B cell (primary cell): Measurements from ENCODE around the gene NF2. TPM values are rescaled to one million over a fixed set of nuclear protein-coding genes. Genes with fewer than 3 reads are reported as not detected.
"Not testable (repeated sequence)": the region's sequence is repeated elsewhere in the genome, so short reads cannot be mapped to it uniquely, and the experiment has no call there.

ENCODE experiments used
- ATAC-seq: fragments of 200-7000 bp; cut with Tn5 transposase; one replicate; pipeline ENCODE4 v1.10.0; 2021; ENCODE audit warnings: low read depth, mild to moderate bottlenecking, moderate number of reproducible peaks, moderate library complexity
- CTCF ChIA-PET: fragments of 350-600 bp; sonication (Branson Sonifier 250); formaldehyde crosslinking; loops from one replicate; lab custom pipeline; 2021; ENCODE audit warnings: antibody characterized with exemption, inconsistent platforms; lab: Charles Lee
- POLR2A ChIA-PET: fragments of 350-600 bp; sonication (Branson Sonifier 250); formaldehyde crosslinking; loops from one replicate; lab custom pipeline; 2021; ENCODE audit warnings: antibody characterized with exemption; lab: Charles Lee
- DNase-seq: peaks from one replicate; pipeline ENCODE4 v3.0.0; 2013
- H2AFZ ChIP-seq: 2 replicates; pipeline ENCODE4 v1.6.1; 2012; ENCODE audit warnings: mild to moderate bottlenecking, low read depth, low read length; ENCODE audit not compliant: insufficient read depth, poor library complexity, severe bottlenecking
- H3K27ac ChIP-seq, 2 donors: 1 replicate in 1 of 2; 2 replicates in 1 of 2; pipeline ENCODE4 v1.5.1; 2012 to 2013; ENCODE audit warnings: low read length in 2 of 2, mild to moderate bottlenecking in 2 of 2, moderate library complexity in 1 of 2
- H3K27me3 ChIP-seq, 4 experiments: fragments of 200-600 bp in 1 of 4; sonication (generic) in 1 of 4; replicated peaks in 1 of 4; 1 replicate in 2 of 4; 2 replicates in 2 of 4; pipeline versions ENCODE4 v1.6.1 to v1.7.0; 2013 to 2016; ENCODE audit warnings: low read length in 3 of 4, mild to moderate bottlenecking in 2 of 4, mixed read lengths in 1 of 4, moderate library complexity in 1 of 4; ENCODE audit not compliant: insufficient read depth in 4 of 4, control insufficient read depth in 3 of 4; ENCODE audit errors: control extremely low read depth in 1 of 4
- H3K36me3 ChIP-seq, 2 experiments: replicated peaks in 1 of 2; 1 replicate in 1 of 2; 2 replicates in 1 of 2; pipeline versions ENCODE4 v1.6.1 to v1.7.1; 2013; ENCODE audit warnings: low read length in 1 of 2; ENCODE audit not compliant: insufficient read depth in 2 of 2, control insufficient read depth in 1 of 2; ENCODE audit errors: control extremely low read depth in 1 of 2, extremely low read depth in 1 of 2
- H3K4me1 ChIP-seq, 2 donors: fragments of 200-600 bp in 1 of 2; sonication (generic) in 1 of 2; 1 replicate in 1 of 2; 2 replicates in 1 of 2; pipeline versions ENCODE4 v1.5.1 to v1.6.1; 2013 to 2017; ENCODE audit warnings: low read length in 2 of 2; ENCODE audit not compliant: control insufficient read depth in 2 of 2, insufficient read depth in 2 of 2
- H3K4me2 ChIP-seq: replicated peaks from 2 replicates; pipeline ENCODE3; 2012; ENCODE audit warnings: mild to moderate bottlenecking, low read depth, low read length; ENCODE audit not compliant: poor library complexity, severe bottlenecking
- H3K4me3 ChIP-seq, 5 experiments: fragments of 200-600 bp in 1 of 5; sonication (generic) in 1 of 5; 1 replicate in 3 of 5; 2 replicates in 2 of 5; pipeline versions ENCODE4 v1.5.1 to v1.7.0; 2011 to 2016; ENCODE audit warnings: low read length in 4 of 5, mild to moderate bottlenecking in 4 of 5, low read depth in 2 of 5, control low read depth in 1 of 5, moderate library complexity in 1 of 5; ENCODE audit not compliant: insufficient read depth in 1 of 5; ENCODE audit errors: control extremely low read depth in 1 of 5, extremely low read depth in 1 of 5
- H3K79me2 ChIP-seq: fragments of 200-600 bp; sonication (generic); one replicate; pipeline ENCODE4 v1.6.0; 2016; ENCODE audit warnings: low read length; ENCODE audit not compliant: control insufficient read depth, insufficient read depth
- H3K9ac ChIP-seq: fragments of 200-600 bp; sonication (generic); 2 replicates; pipeline ENCODE4 v1.6.1; 2017; ENCODE audit warnings: mild to moderate bottlenecking, low read length, moderate library complexity
- H3K9me3 ChIP-seq, 3 donors: one replicate each; pipeline versions ENCODE4 v1.6.1 to v1.7.1; 2013; ENCODE audit warnings: low read length in 2 of 3; ENCODE audit not compliant: control insufficient read depth in 2 of 3, insufficient read depth in 1 of 3; ENCODE audit errors: control extremely low read depth in 1 of 3
- H4K20me1 ChIP-seq: 2 replicates; pipeline ENCODE4 v1.6.0; 2012; ENCODE audit warnings: mild to moderate bottlenecking, low read length; ENCODE audit not compliant: insufficient read depth, control insufficient read depth, poor library complexity, severe bottlenecking
- H3K27ac Mint-ChIP-seq: one replicate; pipeline ENCODE4 v1.8.0; 2021; ENCODE audit warnings: mixed read lengths
- H3K27me3 Mint-ChIP-seq: one replicate; pipeline ENCODE4 v1.8.0; 2021; ENCODE audit warnings: mixed read lengths
- H3K4me1 Mint-ChIP-seq: one replicate; pipeline ENCODE4 v1.8.0; 2021; ENCODE audit warnings: mixed read lengths
- H3K4me3 Mint-ChIP-seq: one replicate; pipeline ENCODE4 v1.8.0; 2021; ENCODE audit warnings: mixed read lengths
- H3K9me3 Mint-ChIP-seq: one replicate; pipeline ENCODE4 v1.8.0; 2022; ENCODE audit warnings: mixed read lengths; ENCODE audit not compliant: insufficient read depth
- CTCF ChIP-seq: fragments of 200-600 bp; IDR thresholded peaks from one replicate; pipeline ENCODE4 v1.8.0; 2022; ENCODE audit warnings: antibody characterized with exemption, mild to moderate bottlenecking
- EZH2 ChIP-seq: IDR thresholded peaks from 2 replicates; pipeline ENCODE4 v1.6.1; 2012; ENCODE audit warnings: borderline replicate concordance, low read depth, mild to moderate bottlenecking, moderate library complexity, low read length; ENCODE audit not compliant: insufficient read depth, poor library complexity, severe bottlenecking
- WGBS: methylation state at CpG from one replicate; pipeline ENCODE4 v1.1.5; 2013; ENCODE audit warnings: missing lambda C conversion rate; ENCODE audit not compliant: insufficient coverage; 5-methylcytosine and 5-hydroxymethylcytosine counted together
- intact Hi-C: fragments of 100-400 bp; cut with micrococcal nuclease; formaldehyde crosslinking; loops from one replicate; pipeline ENCODE4 v1.10.0; 2022
- polyA plus RNA-seq: library from polyadenylated mRNA; depleted of rRNA; stranded (reverse); fragments of >200 nt; gene quantifications from 2 replicates; pipeline ENCODE4 v1.2.3, GENCODE V29; 2012
- total RNA-seq, 2 donors: library from RNA; stranded (reverse); fragments of 120-200 nt in 1 of 2; gene quantifications; 1 replicate in 1 of 2; 2 replicates in 1 of 2; pipeline versions ENCODE4 v1.2.3 to v1.2.4, GENCODE V29; 2013 to 2022

NF2 gene
- total and polyA plus RNA-seq, 2 donors (not counting 1 experiment from before 2014, with no cell fraction given): 9.4 to 26.6 TPM

GRCh38 chr22:29587938-29588699 is 15.3 kb upstream of the NF2 start:
- peaks cover 0 to 3% of the 10 kb centered on the region in 2 donors for H3K4me1 ChIP-seq
- Mint-ChIP-seq H3K27me3 (no peaks in the 10 kb centered on the region), H3K4me1 (peaks cover 4% of the 10 kb centered on the region), H3K9me3 (no peaks in the 10 kb centered on the region), H3K4me3 (no peak overlapping the region), H3K27ac (no peak overlapping the region)
- TF ChIP-seq EZH2: no peak
- TF ChIP-seq CTCF: no peak
- H3K9me3 ChIP-seq: no peaks in the 10 kb centered on the region
- H3K36me3 ChIP-seq: no peaks in the 10 kb centered on the region
- H3K79me2 ChIP-seq: no peaks in the 10 kb centered on the region
- H4K20me1 ChIP-seq: no peaks in the 10 kb centered on the region
- intact Hi-C loops: loop anchor here (10.0 kb wide), 1 partner anchor 703 kb away; the partner anchor contains the start of gene ZNRF3
- DNase-seq (no peak), ATAC-seq (no peak)
- ChIA-PET CTCF (interaction anchor here (0.6 to 4.3 kb wide), 10 partner anchors 9 to 1572 kb away, joined by 3 to 24 read pairs (median 4); partner anchors contain the start of gene RNF185), POLR2A (no interaction called here)
- H3K4me2 ChIP-seq: no peak overlapping the region
- H3K9ac ChIP-seq: no peak overlapping the region
- no peaks in the 10 kb centered on the region for H3K27me3 ChIP-seq
- H3K4me3 ChIP-seq: no peak overlapping the region
- no peak overlapping the region for H2AFZ ChIP-seq
- no peak overlapping the region for H3K27ac ChIP-seq
- 80% methylated on average over 7 of the region's 9 CpGs for WGBS

- DNase-seq: no peak
- Histone ChIP-seq H4K20me1 (no peaks in the 10 kb centered on the region), H3K4me2 (no peak overlapping the region), H3K36me3 (no peaks in the 10 kb centered on the region), H3K9ac (no peak overlapping the region), H3K27me3 (no peaks in the 10 kb centered on the region), H3K79me2 (no peaks in the 10 kb centered on the region), H3K9me3 (peaks cover 0 to 3% (median 0%) of the 10 kb centered on the region in 3 donors), H3K4me3 (no peak overlapping the region), H3K4me1 (peaks cover 0 to 3% of the 10 kb centered on the region in 2 donors), H3K27ac (no peak overlapping the region), H2AFZ (no peak overlapping the region)
- WGBS: 100% methylated on average over 2 of the region's 4 CpGs
- Mint-ChIP-seq H3K27me3 (no peaks in the 10 kb centered on the region), H3K27ac (no peak overlapping the region), H3K4me3 (no peak overlapping the region), H3K9me3 (no peaks in the 10 kb centered on the region), H3K4me1 (peaks cover 6% of the 10 kb centered on the region)
- no peak for TF ChIP-seq CTCF
- TF ChIP-seq EZH2: no peak
- intact Hi-C loops: no loop called here
- CTCF ChIA-PET: no interaction called here
- POLR2A ChIA-PET: interaction anchor here (0.7 kb wide), 1 partner anchor 72 kb away, joined by 3 read pairs; no protein-coding TSS in a partner anchor
- no peak for ATAC-seq
These were observed 9.5 kb upstream of the NF2 start for GRCh38 chr22:29593923-29594322.

GRCh38 chr22:29594447-29594846 is 9.0 kb upstream of the NF2 start:
- H3K4me3 ChIP-seq, H3K4me3 Mint-ChIP-seq, H3K9me3 ChIP-seq, H4K20me1 ChIP-seq, CTCF ChIA-PET, ATAC-seq, intact Hi-C loops, H3K27ac Mint-ChIP-seq, H3K36me3 ChIP-seq, H3K79me2 ChIP-seq, H3K9me3 Mint-ChIP-seq, H3K4me2 ChIP-seq, DNase-seq, H3K27ac ChIP-seq, H3K27me3 Mint-ChIP-seq, H2AFZ ChIP-seq, H3K9ac ChIP-seq, H3K4me1 ChIP-seq, H3K4me1 Mint-ChIP-seq, H3K27me3 ChIP-seq: not testable (repeated sequence)
- WGBS: 89% methylated on average over 6 of the region's 6 CpGs
- POLR2A ChIA-PET: interaction anchor here (0.7 kb wide), 1 partner anchor 73 kb away, joined by 3 read pairs; no protein-coding TSS in a partner anchor
